GM23338 (cell line): Measurements from ENCODE around the gene CDKL4. TPM values are rescaled to one million over a fixed set of nuclear protein-coding genes. Genes with fewer than 3 reads are reported as not detected.
"Not testable (repeated sequence)": the region's sequence is repeated elsewhere in the genome, so short reads cannot be mapped to it uniquely, and the experiment has no call there.

Experiments used
- ATAC-seq: fragments of 200-7000 bp; cut with Tn5 transposase; 3 replicates; pipeline ENCODE4 v1.9.1; 2020
- DNase-seq: peaks from one replicate; pipeline ENCODE4 v3.0.0-alpha.2; 2015; ENCODE audit warnings: low spot score
- H2AFZ ChIP-seq: fragments of 200-600 bp; sonication (generic); 2 replicates; pipeline ENCODE4 v1.8.0; 2016; ENCODE audit warnings: antibody characterized with exemption, mild to moderate bottlenecking, moderate library complexity
- H3F3A ChIP-seq: fragments of 200-600 bp; sonication (generic); replicated peaks from 2 replicates; pipeline ENCODE4 v1.8.0; 2017; ENCODE audit warnings: antibody characterized with exemption, mixed run types, low read depth
- H3K27ac ChIP-seq: fragments of 200-600 bp; sonication (generic); 2 replicates; pipeline ENCODE4 v1.6.1; 2016; ENCODE audit warnings: low read depth
- H3K27me3 ChIP-seq: fragments of 200-600 bp; sonication (generic); 2 replicates; pipeline ENCODE4 v1.8.0; 2016; ENCODE audit warnings: mild to moderate bottlenecking, mixed run types, moderate library complexity; ENCODE audit not compliant: insufficient read depth
- H3K36me3 ChIP-seq: fragments of 200-600 bp; sonication (generic); 2 replicates; pipeline ENCODE4 v1.8.0; 2016; ENCODE audit warnings: mild to moderate bottlenecking; ENCODE audit not compliant: insufficient read depth
- H3K4me1 ChIP-seq: fragments of 200-600 bp; sonication (generic); 2 replicates; pipeline ENCODE4 v1.8.0; 2016; ENCODE audit warnings: mild to moderate bottlenecking, moderate library complexity; ENCODE audit not compliant: insufficient read depth
- H3K4me2 ChIP-seq: fragments of 200-600 bp; sonication (generic); 2 replicates; pipeline ENCODE4 v1.7.1; 2017; ENCODE audit warnings: mixed run types
- H3K4me3 ChIP-seq: fragments of 200-600 bp; sonication (generic); 2 replicates; pipeline ENCODE4 v1.6.1; 2016; ENCODE audit warnings: mixed run types
- H3K79me2 ChIP-seq: fragments of 200-600 bp; sonication (generic); replicated peaks from 2 replicates; pipeline ENCODE4 v1.8.0; 2017; ENCODE audit warnings: mild to moderate bottlenecking; ENCODE audit not compliant: insufficient read depth
- H3K9me2 ChIP-seq: fragments of 200-600 bp; sonication (generic); 2 replicates; pipeline ENCODE4 v1.8.0; 2017; ENCODE audit not compliant: insufficient read depth
- H4K20me1 ChIP-seq: fragments of 200-600 bp; sonication (generic); replicated peaks from 2 replicates; pipeline ENCODE4 v1.8.0; 2017; ENCODE audit warnings: mild to moderate bottlenecking; ENCODE audit not compliant: insufficient read depth
- H3K27ac Mint-ChIP-seq: 2 replicates; pipeline ENCODE4 v1.8.0; 2020; ENCODE audit warnings: inconsistent platforms, mild to moderate bottlenecking, moderate library complexity, mixed read lengths
- H3K27me3 Mint-ChIP-seq: 3 replicates; pipeline ENCODE4 v1.8.0; 2022; ENCODE audit warnings: low read depth, mild to moderate bottlenecking, moderate library complexity, mixed read lengths, inconsistent platforms; ENCODE audit not compliant: insufficient read depth, poor library complexity
- H3K36me3 Mint-ChIP-seq: 3 replicates; pipeline ENCODE4 v1.8.0; 2021; ENCODE audit warnings: low read depth, mild to moderate bottlenecking, inconsistent platforms, moderate library complexity, mixed read lengths
- H3K4me1 Mint-ChIP-seq: 3 replicates; pipeline ENCODE4 v1.8.0; 2020; ENCODE audit warnings: mild to moderate bottlenecking, inconsistent platforms, mixed read lengths
- H3K4me3 Mint-ChIP-seq: 3 replicates; pipeline ENCODE4 v1.8.0; 2021; ENCODE audit warnings: moderate library complexity, mild to moderate bottlenecking, inconsistent platforms, mixed read lengths
- H3K9me3 Mint-ChIP-seq: 3 replicates; pipeline ENCODE4 v1.8.0; 2020; ENCODE audit warnings: moderate library complexity, mild to moderate bottlenecking, inconsistent platforms, mixed read lengths
- JUNB ChIP-seq: IDR thresholded peaks from one replicate; pipeline ENCODE4 v1.6.1; 2016; ENCODE audit warnings: antibody characterized with exemption; ENCODE audit not compliant: unreplicated experiment
- polyA plus RNA-seq: library from polyadenylated mRNA; unstranded; fragments of >200 nt; fragmentation: Nextera tagmentation; extraction: Ambion mirVana; gene quantifications from 2 replicates; pipeline ENCODE4 v1.2.1, GENCODE V29; 2016
- total RNA-seq: library from RNA; depleted of rRNA; stranded (reverse); fragments of >200 nt; shearing (Covaris generic); gene quantifications from 2 replicates; pipeline ENCODE4 v1.2.3, GENCODE V29; 2014
- TF ChIP-seq, protein P1 (sequence below): fragments of 250-450 bp; sonication (Bioruptor Pico); IDR thresholded peaks from 2 replicates; pipeline ENCODE4 v1.5.0; 2020; ENCODE audit warnings: mild to moderate bottlenecking, moderate library complexity

The CDKL4 gene
- total and polyA plus RNA-seq, 2 experiments from 2014 or later = 0.24 TPM; not detected in 1

DNA sequence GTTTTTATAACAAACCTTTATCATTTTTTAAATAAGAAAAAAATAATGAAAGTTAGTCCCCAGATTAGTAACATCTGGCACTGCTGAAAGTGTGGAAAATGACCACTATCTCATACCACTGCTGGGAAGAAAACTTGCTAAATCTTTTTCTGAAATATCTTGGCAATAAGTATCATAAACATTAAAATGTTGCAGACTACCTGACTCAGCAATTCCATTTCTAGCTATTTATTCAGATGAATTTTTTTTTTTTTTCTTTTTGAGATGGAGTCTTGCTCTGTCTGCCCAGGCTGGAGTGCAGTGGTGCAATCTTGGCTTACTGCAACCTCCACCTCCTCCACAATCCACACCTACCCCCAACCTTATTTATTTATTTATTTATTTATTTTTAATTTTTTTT, 87.7 kb downstream of the CDKL4 start (continued):
- TF ChIP-seq, protein P1, sequence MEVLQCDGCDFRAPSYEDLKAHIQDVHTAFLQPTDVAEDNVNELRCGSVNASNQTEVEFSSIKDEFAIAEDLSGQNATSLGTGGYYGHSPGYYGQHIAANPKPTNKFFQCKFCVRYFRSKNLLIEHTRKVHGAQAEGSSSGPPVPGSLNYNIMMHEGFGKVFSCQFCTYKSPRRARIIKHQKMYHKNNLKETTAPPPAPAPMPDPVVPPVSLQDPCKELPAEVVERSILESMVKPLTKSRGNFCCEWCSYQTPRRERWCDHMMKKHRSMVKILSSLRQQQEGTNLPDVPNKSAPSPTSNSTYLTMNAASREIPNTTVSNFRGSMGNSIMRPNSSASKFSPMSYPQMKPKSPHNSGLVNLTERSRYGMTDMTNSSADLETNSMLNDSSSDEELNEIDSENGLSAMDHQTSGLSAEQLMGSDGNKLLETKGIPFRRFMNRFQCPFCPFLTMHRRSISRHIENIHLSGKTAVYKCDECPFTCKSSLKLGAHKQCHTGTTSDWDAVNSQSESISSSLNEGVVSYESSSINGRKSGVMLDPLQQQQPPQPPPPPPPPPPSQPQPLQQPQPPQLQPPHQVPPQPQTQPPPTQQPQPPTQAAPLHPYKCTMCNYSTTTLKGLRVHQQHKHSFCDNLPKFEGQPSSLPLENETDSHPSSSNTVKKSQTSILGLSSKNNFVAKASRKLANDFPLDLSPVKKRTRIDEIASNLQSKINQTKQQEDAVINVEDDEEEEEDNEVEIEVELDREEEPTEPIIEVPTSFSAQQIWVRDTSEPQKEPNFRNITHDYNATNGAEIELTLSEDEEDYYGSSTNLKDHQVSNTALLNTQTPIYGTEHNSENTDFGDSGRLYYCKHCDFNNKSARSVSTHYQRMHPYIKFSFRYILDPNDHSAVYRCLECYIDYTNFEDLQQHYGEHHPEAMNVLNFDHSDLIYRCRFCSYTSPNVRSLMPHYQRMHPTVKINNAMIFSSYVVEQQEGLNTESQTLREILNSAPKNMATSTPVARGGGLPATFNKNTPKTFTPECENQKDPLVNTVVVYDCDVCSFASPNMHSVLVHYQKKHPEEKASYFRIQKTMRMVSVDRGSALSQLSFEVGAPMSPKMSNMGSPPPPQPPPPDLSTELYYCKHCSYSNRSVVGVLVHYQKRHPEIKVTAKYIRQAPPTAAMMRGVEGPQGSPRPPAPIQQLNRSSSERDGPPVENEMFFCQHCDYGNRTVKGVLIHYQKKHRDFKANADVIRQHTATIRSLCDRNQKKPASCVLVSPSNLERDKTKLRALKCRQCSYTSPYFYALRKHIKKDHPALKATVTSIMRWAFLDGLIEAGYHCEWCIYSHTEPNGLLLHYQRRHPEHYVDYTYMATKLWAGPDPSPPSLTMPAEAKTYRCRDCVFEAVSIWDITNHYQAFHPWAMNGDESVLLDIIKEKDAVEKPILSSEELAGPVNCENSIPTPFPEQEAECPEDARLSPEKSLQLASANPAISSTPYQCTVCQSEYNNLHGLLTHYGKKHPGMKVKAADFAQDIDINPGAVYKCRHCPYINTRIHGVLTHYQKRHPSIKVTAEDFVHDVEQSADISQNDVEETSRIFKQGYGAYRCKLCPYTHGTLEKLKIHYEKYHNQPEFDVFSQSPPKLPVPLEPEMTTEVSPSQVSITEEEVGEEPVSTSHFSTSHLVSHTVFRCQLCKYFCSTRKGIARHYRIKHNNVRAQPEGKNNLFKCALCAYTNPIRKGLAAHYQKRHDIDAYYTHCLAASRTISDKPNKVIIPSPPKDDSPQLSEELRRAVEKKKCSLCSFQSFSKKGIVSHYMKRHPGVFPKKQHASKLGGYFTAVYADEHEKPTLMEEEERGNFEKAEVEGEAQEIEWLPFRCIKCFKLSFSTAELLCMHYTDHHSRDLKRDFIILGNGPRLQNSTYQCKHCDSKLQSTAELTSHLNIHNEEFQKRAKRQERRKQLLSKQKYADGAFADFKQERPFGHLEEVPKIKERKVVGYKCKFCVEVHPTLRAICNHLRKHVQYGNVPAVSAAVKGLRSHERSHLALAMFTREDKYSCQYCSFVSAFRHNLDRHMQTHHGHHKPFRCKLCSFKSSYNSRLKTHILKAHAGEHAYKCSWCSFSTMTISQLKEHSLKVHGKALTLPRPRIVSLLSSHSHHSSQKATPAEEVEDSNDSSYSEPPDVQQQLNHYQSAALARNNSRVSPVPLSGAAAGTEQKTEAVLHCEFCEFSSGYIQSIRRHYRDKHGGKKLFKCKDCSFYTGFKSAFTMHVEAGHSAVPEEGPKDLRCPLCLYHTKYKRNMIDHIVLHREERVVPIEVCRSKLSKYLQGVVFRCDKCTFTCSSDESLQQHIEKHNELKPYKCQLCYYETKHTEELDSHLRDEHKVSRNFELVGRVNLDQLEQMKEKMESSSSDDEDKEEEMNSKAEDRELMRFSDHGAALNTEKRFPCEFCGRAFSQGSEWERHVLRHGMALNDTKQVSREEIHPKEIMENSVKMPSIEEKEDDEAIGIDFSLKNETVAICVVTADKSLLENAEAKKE (CRISPR knock-in tag) = no peak

DNA sequence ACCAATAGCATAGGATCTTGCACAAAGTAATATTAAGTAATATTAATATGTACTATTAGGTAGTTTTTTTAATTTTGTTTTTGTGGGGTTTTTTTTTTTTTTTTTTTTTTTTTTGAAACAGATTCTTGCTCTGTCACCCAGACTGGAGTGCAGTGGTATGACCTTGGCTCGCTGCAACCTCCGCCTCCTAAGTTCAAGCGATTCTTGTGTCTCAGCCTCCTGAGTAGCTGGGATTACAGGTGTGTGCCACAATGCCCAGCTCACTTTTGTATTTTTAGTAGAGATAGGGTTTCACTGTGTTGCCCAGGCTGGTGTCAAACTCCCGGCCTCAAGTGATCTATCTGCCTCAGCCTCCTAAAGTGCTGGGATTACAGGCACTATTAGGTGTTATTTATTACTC, 88.2 kb downstream of the CDKL4 start:
- not testable (repeated sequence) for H3K36me3 ChIP-seq, DNase-seq, H3K4me3 ChIP-seq, H3K9me2 ChIP-seq, H3K27ac ChIP-seq, H3K4me1 ChIP-seq, H3K36me3 Mint-ChIP-seq, H3K4me1 Mint-ChIP-seq, H3K4me3 Mint-ChIP-seq, H2AFZ ChIP-seq, H3K27me3 Mint-ChIP-seq, H4K20me1 ChIP-seq, ATAC-seq, H3F3A ChIP-seq, H3K4me2 ChIP-seq, H3K9me3 Mint-ChIP-seq, H3K79me2 ChIP-seq, H3K27me3 ChIP-seq, H3K27ac Mint-ChIP-seq

DNA sequence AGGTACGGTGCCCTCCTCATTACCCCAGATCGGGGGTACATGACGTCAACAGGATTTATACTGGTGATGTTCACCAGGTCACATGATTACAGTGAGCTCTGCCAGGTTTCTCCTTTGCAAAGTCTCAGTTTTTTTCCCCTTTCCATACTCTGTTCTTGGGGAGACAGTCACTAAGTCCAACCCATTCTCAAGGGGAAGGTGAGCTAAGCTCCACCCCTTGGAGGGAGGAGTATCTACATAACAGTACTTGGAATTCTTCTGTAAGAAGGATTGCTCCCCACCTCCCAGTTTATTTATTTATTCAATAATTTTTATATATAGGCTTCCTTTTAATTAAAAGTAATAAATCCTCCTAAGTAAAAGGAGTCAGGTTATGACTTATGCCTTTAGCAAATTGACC, 88.8 kb downstream of the CDKL4 start:
- H3K9me2 ChIP-seq = 0 out of 2 replicates have a peak, but pooled peaks cover 4% of the 10 kb centered on the region
- H2AFZ ChIP-seq = peak overlapping the region; percentile 72; the same call in 1 of the 2 replicates
- Mint-ChIP-seq H3K4me3 (no peak overlapping the region), H3K36me3 (no peaks in the 10 kb centered on the region), H3K27ac (no peak overlapping the region), H3K9me3 (no peaks in the 10 kb centered on the region), H3K4me1 (no peaks in the 10 kb centered on the region; the same call in 1 of the 3 replicates), H3K27me3 (no peaks in the 10 kb centered on the region)
- no peak overlapping the region for H3K4me3 ChIP-seq
- ATAC-seq (peak; percentile 93), DNase-seq (peak; percentile 62)
- H3F3A ChIP-seq = no peaks in the 10 kb centered on the region
- no peaks in the 10 kb centered on the region for H3K79me2 ChIP-seq
- no peak overlapping the region for H3K27ac ChIP-seq
- H3K4me2 ChIP-seq = no peak overlapping the region
- no peaks in the 10 kb centered on the region for H4K20me1 ChIP-seq
- H3K27me3 ChIP-seq = no peaks in the 10 kb centered on the region
- no peaks in the 10 kb centered on the region for H3K36me3 ChIP-seq
- peaks cover 4% of the 10 kb centered on the region for H3K4me1 ChIP-seq
- no peak for TF ChIP-seq JUNB
- TF ChIP-seq, protein P1 (CRISPR knock-in tag) = no peak
